ENCODE results near the gene LEPR. TPM values are rescaled to one million over a fixed set of nuclear protein-coding genes. Genes with fewer than 3 reads are reported as not detected.

The LEPR gene
- total RNA-seq, 1 experiment from 2014 or later, result 3.0 TPM

DNA sequence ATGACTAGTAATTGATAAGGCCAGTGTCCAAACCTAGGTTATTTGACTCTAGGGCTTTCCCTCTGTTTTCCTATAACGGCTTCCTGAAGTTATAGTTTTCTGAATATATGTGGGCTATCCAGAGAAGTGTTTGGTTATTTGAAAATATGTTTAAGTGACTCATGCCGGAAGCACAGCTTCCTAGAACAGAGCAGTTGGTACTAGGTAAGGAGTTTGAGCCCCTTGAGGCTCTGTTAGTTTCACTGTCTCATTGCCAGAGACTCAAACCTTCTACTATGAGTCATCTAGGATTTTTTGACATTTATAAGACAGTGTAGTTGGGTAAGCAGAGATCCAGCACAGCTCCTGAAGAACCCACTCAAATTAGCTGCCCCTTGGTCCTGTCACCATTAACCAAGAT, 27.1 kb upstream of the LEPR start:
- Histone ChIP-seq H3K4me3 (ENCODE audit: low read depth in 2 of 2, low read length in 2 of 2) (no peak overlapping the region), H3K27me3 (ENCODE audit: control insufficient read depth, insufficient read depth, low read length) (no peaks in the 10 kb centered on the region), H3K27ac (ENCODE audit: low read length) (no peak overlapping the region), H3K4me1 (ENCODE audit: control insufficient read depth, insufficient read depth, low read length) (no peaks in the 10 kb centered on the region), H3K9me3 (ENCODE audit: control insufficient read depth, insufficient read depth, low read depth, low read length) (no peaks in the 10 kb centered on the region), H3K36me3 (ENCODE audit: control insufficient read depth, insufficient read depth, low read length) (no peaks in the 10 kb centered on the region)
- in situ Hi-C loops (cut with HindIII; ENCODE audit: low pct_unique_long_range_greater_than_20kb, low sequenced_read_pairs) (no loop called here), intact Hi-C loops (cut with micrococcal nuclease; ENCODE audit: unreplicated experiment) (no loop called here)
- no peak for TF ChIP-seq SIN3A (IDR thresholded peaks at IDR 0.05; ENCODE audit: borderline replicate concordance, insufficient read depth, low read depth, low read length)
- no peak for TF ChIP-seq TCF7L2 (IDR thresholded peaks at IDR 0.05; ENCODE audit: low read depth, low read length)
- TF ChIP-seq, protein P1, sequence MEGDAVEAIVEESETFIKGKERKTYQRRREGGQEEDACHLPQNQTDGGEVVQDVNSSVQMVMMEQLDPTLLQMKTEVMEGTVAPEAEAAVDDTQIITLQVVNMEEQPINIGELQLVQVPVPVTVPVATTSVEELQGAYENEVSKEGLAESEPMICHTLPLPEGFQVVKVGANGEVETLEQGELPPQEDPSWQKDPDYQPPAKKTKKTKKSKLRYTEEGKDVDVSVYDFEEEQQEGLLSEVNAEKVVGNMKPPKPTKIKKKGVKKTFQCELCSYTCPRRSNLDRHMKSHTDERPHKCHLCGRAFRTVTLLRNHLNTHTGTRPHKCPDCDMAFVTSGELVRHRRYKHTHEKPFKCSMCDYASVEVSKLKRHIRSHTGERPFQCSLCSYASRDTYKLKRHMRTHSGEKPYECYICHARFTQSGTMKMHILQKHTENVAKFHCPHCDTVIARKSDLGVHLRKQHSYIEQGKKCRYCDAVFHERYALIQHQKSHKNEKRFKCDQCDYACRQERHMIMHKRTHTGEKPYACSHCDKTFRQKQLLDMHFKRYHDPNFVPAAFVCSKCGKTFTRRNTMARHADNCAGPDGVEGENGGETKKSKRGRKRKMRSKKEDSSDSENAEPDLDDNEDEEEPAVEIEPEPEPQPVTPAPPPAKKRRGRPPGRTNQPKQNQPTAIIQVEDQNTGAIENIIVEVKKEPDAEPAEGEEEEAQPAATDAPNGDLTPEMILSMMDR (IDR thresholded peaks at IDR 0.05), result no peak
- TF ChIP-seq REST (IDR thresholded peaks at IDR 0.05; ENCODE audit: insufficient read depth in 1 of 2, low read depth in 2 of 2, low read length in 1 of 2), result no peak
- no peak for TF ChIP-seq POLR2AphosphoS5 (IDR thresholded peaks at IDR 0.05; ENCODE audit: low read depth, low read length)
- ATAC-seq (no peak), DNase-seq (ENCODE audit: low read depth, low spot score) (no peak)
- CTCF ChIA-PET, result no interaction called here
- BruUV-seq (replicated peaks), result no TSS peak
- POLR2A ChIA-PET, result no interaction called here

GRCh38 chr1:65393928-65394327, 26.5 kb upstream of the LEPR start:
- no peak overlapping the region for H3K27ac ChIP-seq (ENCODE audit: low read length)
- no peak overlapping the region for H3K4me3 ChIP-seq (ENCODE audit: low read depth in 2 of 2, low read length in 2 of 2)
- no peak for ATAC-seq
- no peaks in the 10 kb centered on the region for H3K9me3 ChIP-seq (ENCODE audit: control insufficient read depth, insufficient read depth, low read depth, low read length)
- intact Hi-C loops (cut with micrococcal nuclease; ENCODE audit: unreplicated experiment) (no loop called here), in situ Hi-C loops (cut with HindIII; ENCODE audit: low pct_unique_long_range_greater_than_20kb, low sequenced_read_pairs) (no loop called here)
- H3K36me3 ChIP-seq (ENCODE audit: control insufficient read depth, insufficient read depth, low read length), result no peaks in the 10 kb centered on the region
- no peaks in the 10 kb centered on the region for H3K27me3 ChIP-seq (ENCODE audit: control insufficient read depth, insufficient read depth, low read length)
- TF ChIP-seq REST (IDR thresholded peaks at IDR 0.05; ENCODE audit: insufficient read depth in 1 of 2, low read depth in 2 of 2, low read length in 1 of 2) (no peak), POLR2AphosphoS5 (IDR thresholded peaks at IDR 0.05; ENCODE audit: low read depth, low read length) (no peak), TCF7L2 (IDR thresholded peaks at IDR 0.05; ENCODE audit: low read depth, low read length) (no peak), SIN3A (IDR thresholded peaks at IDR 0.05; ENCODE audit: borderline replicate concordance, insufficient read depth, low read depth, low read length) (no peak)
- TF ChIP-seq, protein P1 (IDR thresholded peaks at IDR 0.05), result no peak
- ChIA-PET POLR2A (no interaction called here), CTCF (no interaction called here)
- no TSS peak for BruUV-seq (replicated peaks)
- no peaks in the 10 kb centered on the region for H3K4me1 ChIP-seq (ENCODE audit: control insufficient read depth, insufficient read depth, low read length)
- no peak for DNase-seq (ENCODE audit: low read depth, low spot score)
